Suprapubic skin (tissue), 3 donors: ENCODE results near the gene COPS9.

Source experiments
- CTCF ChIP-seq, 2 donors: fragments of 200-600 bp in 1 of 2; fragments of 450-650 bp in 1 of 2; sonication (generic) in 1 of 2; IDR thresholded peaks; one replicate each; pipeline ENCODE4 v1.5.1; 2016 to 2019; ENCODE audit warnings: antibody characterized with exemption in 2 of 2, mild to moderate bottlenecking in 1 of 2, moderate library complexity in 1 of 2
- POLR2A ChIP-seq, 2 donors: fragments of 450-650 bp; IDR thresholded peaks; one replicate each; pipeline ENCODE4 v1.6.1; 2017; ENCODE audit warnings: antibody characterized with exemption in 2 of 2, mild to moderate bottlenecking in 2 of 2, moderate library complexity in 2 of 2

DNA sequence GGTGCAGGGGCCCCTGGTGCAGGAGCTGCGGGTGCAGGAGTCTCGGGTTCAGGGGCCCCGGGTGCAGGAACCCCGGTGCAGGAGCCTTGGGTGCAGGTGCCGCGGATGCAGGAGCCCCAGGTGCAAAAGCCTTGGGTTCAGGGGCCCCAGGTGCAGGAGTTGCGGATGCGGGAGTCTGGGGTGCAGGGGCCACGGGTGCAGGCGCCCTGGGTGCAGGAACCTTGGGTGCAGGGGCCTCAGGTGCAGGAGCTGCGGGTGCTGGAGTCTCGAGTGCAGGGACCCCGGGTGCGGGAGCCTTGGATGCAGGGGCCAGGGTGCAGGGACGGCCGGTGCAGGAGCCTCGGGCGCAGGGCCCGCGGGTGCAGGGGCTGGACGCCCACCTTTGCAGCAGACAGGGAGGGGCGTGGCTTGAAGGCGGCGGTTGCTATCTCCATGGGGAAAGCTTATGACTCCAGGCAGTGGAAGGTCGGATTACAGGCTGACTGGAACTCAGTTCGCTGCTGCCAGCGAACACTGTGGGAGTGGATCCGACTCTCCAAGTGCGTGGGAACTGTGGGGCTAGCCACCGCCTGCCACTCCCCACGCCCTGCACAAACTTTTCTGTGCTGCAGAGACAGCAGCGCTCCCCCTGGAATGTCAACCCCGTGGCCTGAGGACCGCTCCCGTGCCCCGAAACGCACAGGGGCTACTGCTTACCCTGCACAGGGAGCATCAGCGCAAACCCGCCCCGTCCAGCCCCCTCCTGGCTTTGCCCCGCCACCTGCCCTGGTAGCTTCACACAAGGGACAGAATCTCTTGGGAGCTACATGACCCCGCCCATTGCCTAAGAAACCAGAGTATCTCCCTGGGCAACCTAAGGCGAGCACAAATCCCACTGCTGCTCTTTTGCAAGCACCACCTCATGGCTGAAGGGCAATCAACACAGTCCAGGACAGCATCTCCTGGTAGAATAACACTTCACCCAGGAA lies 40.3 kb downstream of the COPS9 start:
- TF ChIP-seq CTCF (IDR thresholded peaks at IDR 0.05), result no peak
- TF ChIP-seq POLR2A (IDR thresholded peaks at IDR 0.05), result no peak
